Activated naive CD8-positive, alpha-beta T cell treated with anti-CD3 and anti-CD28 coated beads, Interleukin-2, amount 10 ng/mL, durations not matched to agents 7 days and 5 days (primary cell): ENCODE results near the gene POC1A. TPM values are rescaled to one million over a fixed set of nuclear protein-coding genes. Genes with fewer than 3 reads are reported as not detected.

Experiments used
- ATAC-seq: fragments of 150-1000 bp; cut with Tn5 transposase; one replicate; pipeline ENCODE4 v1.10.0; 2021; ENCODE audit warnings: low read depth, moderate library complexity
- POLR2A ChIA-PET: fragments of 350-600 bp; sonication (Branson Sonifier 250); formaldehyde crosslinking; loops from one replicate; lab custom pipeline; 2021; ENCODE audit warnings: antibody characterized with exemption; lab: Charles Lee
- DNase-seq: peaks from one replicate; pipeline ENCODE4 v3.0.0; 2021
- H3K27ac Mint-ChIP-seq: one replicate; pipeline ENCODE4 v1.8.0; 2022; ENCODE audit warnings: mild to moderate bottlenecking, mixed read lengths
- H3K27me3 Mint-ChIP-seq: one replicate; pipeline ENCODE4 v1.8.0; 2022; ENCODE audit warnings: mild to moderate bottlenecking, moderate library complexity, mixed read lengths
- H3K36me3 Mint-ChIP-seq: one replicate; pipeline ENCODE4 v1.8.0; 2021; ENCODE audit warnings: mild to moderate bottlenecking, mixed read lengths
- H3K4me1 Mint-ChIP-seq: one replicate; pipeline ENCODE4 v1.8.0; 2021; ENCODE audit warnings: mixed read lengths
- H3K4me3 Mint-ChIP-seq: one replicate; pipeline ENCODE4 v1.8.0; 2022; ENCODE audit warnings: mild to moderate bottlenecking, moderate library complexity, mixed read lengths
- H3K9me3 Mint-ChIP-seq: one replicate; pipeline ENCODE4 v1.8.0; 2021; ENCODE audit warnings: mixed read lengths
- total RNA-seq, 2 experiments: library from RNA; stranded (reverse); gene quantifications; one replicate each; pipeline ENCODE4 v1.2.3, GENCODE V29; 2021

POC1A gene
- total RNA-seq, 2 experiments from 2014 or later: 20.8 to 22.4 TPM

GRCh38 chr3:52095990-52096775 lies 58.0 kb downstream of the POC1A start:
- Mint-ChIP-seq H3K36me3 (peaks cover 15% of the 10 kb centered on the region), H3K4me1 (peaks cover 1% of the 10 kb centered on the region), H3K4me3 (no peak overlapping the region), H3K27ac (no peak overlapping the region), H3K27me3 (no peaks in the 10 kb centered on the region), H3K9me3 (peaks cover under 1% of the 10 kb centered on the region)
- DNase-seq (no peak), ATAC-seq (no peak)
- POLR2A ChIA-PET: no interaction called here

GRCh38 chr3:52094571-52095485 lies 59.4 kb downstream of the POC1A start:
- no peaks in the 10 kb centered on the region for H3K4me1 Mint-ChIP-seq
- peaks cover 6% of the 10 kb centered on the region for H3K36me3 Mint-ChIP-seq
- no peaks in the 10 kb centered on the region for H3K27me3 Mint-ChIP-seq
- ATAC-seq (no peak), DNase-seq (no peak)
- peak overlapping the region; percentile 25 for H3K27ac Mint-ChIP-seq
- H3K9me3 Mint-ChIP-seq: no peaks in the 10 kb centered on the region
- no peak overlapping the region for H3K4me3 Mint-ChIP-seq
- POLR2A ChIA-PET: no interaction called here

- no peaks in the 10 kb centered on the region for H3K9me3 Mint-ChIP-seq
Measured at GRCh38 chr3:52093756-52094545, 60.3 kb downstream of the POC1A start.

GRCh38 chr3:52092891-52093290 lies 61.3 kb downstream of the POC1A start:
- ATAC-seq (no peak), DNase-seq (no peak)
- POLR2A ChIA-PET: no interaction called here
- no peak overlapping the region for H3K4me3 Mint-ChIP-seq
- no peaks in the 10 kb centered on the region for H3K36me3 Mint-ChIP-seq
- no peaks in the 10 kb centered on the region for H3K27me3 Mint-ChIP-seq
- no peak overlapping the region for H3K27ac Mint-ChIP-seq
- H3K9me3 Mint-ChIP-seq: no peaks in the 10 kb centered on the region
- H3K4me1 Mint-ChIP-seq: peaks cover 5% of the 10 kb centered on the region

More at GRCh38 chr3:52093756-52094545, 60.3 kb downstream of the POC1A start:
- peaks cover 3% of the 10 kb centered on the region for H3K36me3 Mint-ChIP-seq
- H3K4me3 Mint-ChIP-seq: no peak overlapping the region
- no peaks in the 10 kb centered on the region for H3K4me1 Mint-ChIP-seq
- DNase-seq (no peak), ATAC-seq (no peak)
- H3K27ac Mint-ChIP-seq: no peak overlapping the region
- H3K27me3 Mint-ChIP-seq: no peaks in the 10 kb centered on the region
- POLR2A ChIA-PET: no interaction called here

- DNase-seq (no peak), ATAC-seq (no peak)
- POLR2A ChIA-PET: no interaction called here
- no peak overlapping the region for H3K27ac Mint-ChIP-seq
- peaks cover 11% of the 10 kb centered on the region for H3K4me1 Mint-ChIP-seq
- H3K4me3 Mint-ChIP-seq: no peak overlapping the region
- H3K9me3 Mint-ChIP-seq: no peaks in the 10 kb centered on the region
- H3K36me3 Mint-ChIP-seq: no peaks in the 10 kb centered on the region
- H3K27me3 Mint-ChIP-seq: no peaks in the 10 kb centered on the region
Measured at GRCh38 chr3:52092271-52092660, 62.0 kb downstream of the POC1A start.

GRCh38 chr3:52091586-52092270 lies 62.5 kb downstream of the POC1A start:
- Mint-ChIP-seq H3K9me3 (no peaks in the 10 kb centered on the region), H3K27me3 (no peaks in the 10 kb centered on the region), H3K36me3 (peaks cover 2% of the 10 kb centered on the region), H3K4me1 (peaks cover 17% of the 10 kb centered on the region), H3K27ac (no peak overlapping the region), H3K4me3 (no peak overlapping the region)
- POLR2A ChIA-PET: no interaction called here
- DNase-seq (no peak), ATAC-seq (no peak)

GRCh38 chr3:52090933-52091468 lies 63.2 kb downstream of the POC1A start:
- POLR2A ChIA-PET: no interaction called here
- Mint-ChIP-seq H3K27me3 (no peaks in the 10 kb centered on the region), H3K27ac (no peak overlapping the region), H3K4me3 (no peak overlapping the region), H3K4me1 (peaks cover 24% of the 10 kb centered on the region), H3K36me3 (peaks cover 2% of the 10 kb centered on the region), H3K9me3 (no peaks in the 10 kb centered on the region)
- DNase-seq (no peak), ATAC-seq (no peak)

- Mint-ChIP-seq H3K27me3 (no peaks in the 10 kb centered on the region), H3K27ac (no peak overlapping the region), H3K4me1 (peaks cover 30% of the 10 kb centered on the region), H3K4me3 (no peak overlapping the region), H3K36me3 (peaks cover 2% of the 10 kb centered on the region), H3K9me3 (no peaks in the 10 kb centered on the region)
- ATAC-seq (no peak), DNase-seq (no peak)
- POLR2A ChIA-PET: no interaction called here
Measured at GRCh38 chr3:52090131-52090932, 63.9 kb downstream of the POC1A start.

- no peak overlapping the region for H3K4me3 Mint-ChIP-seq
- peaks cover 2% of the 10 kb centered on the region for H3K36me3 Mint-ChIP-seq
- peaks cover 30% of the 10 kb centered on the region for H3K4me1 Mint-ChIP-seq
- no peak for ATAC-seq
- DNase-seq: no peak
- POLR2A ChIA-PET: no interaction called here
- H3K9me3 Mint-ChIP-seq: no peaks in the 10 kb centered on the region
- no peak overlapping the region for H3K27ac Mint-ChIP-seq
- no peaks in the 10 kb centered on the region for H3K27me3 Mint-ChIP-seq
Measured at GRCh38 chr3:52089691-52090090, 64.5 kb downstream of the POC1A start.

- H3K9me3 Mint-ChIP-seq: no peaks in the 10 kb centered on the region
- H3K4me3 Mint-ChIP-seq: no peak overlapping the region
- POLR2A ChIA-PET: no interaction called here
- peaks cover 30% of the 10 kb centered on the region for H3K4me1 Mint-ChIP-seq
- H3K27me3 Mint-ChIP-seq: no peaks in the 10 kb centered on the region
- DNase-seq (no peak), ATAC-seq (peak; percentile 37)
- H3K27ac Mint-ChIP-seq: peak overlapping the region; percentile 69
- peaks cover 2% of the 10 kb centered on the region for H3K36me3 Mint-ChIP-seq
Measured at GRCh38 chr3:52088445-52089367, 65.5 kb downstream of the POC1A start.

GRCh38 chr3:52087731-52088130 lies 66.5 kb downstream of the POC1A start:
- ATAC-seq (no peak), DNase-seq (no peak)
- Mint-ChIP-seq H3K9me3 (no peaks in the 10 kb centered on the region), H3K27ac (peak overlapping the region; percentile 73), H3K27me3 (no peaks in the 10 kb centered on the region), H3K36me3 (peaks cover 2% of the 10 kb centered on the region), H3K4me1 (peaks cover 30% of the 10 kb centered on the region), H3K4me3 (no peak overlapping the region)
- POLR2A ChIA-PET: interaction anchor here (0.9 to 1.1 kb wide), 2 partner anchors 35 to 86 kb away, joined by 4 read pairs; no protein-coding TSS in a partner anchor
